Measurements from ENCODE around the gene NHERF2.

NHERF2 gene

GRCh38 chr16:2063861-2064260, 37.2 kb downstream of the NHERF2 start:
- no peak for DNase-seq

GRCh38 chr16:2064368-2064945, 37.8 kb downstream of the NHERF2 start:
- no peak for DNase-seq

- DNase-seq, result no peak
Measured at GRCh38 chr16:2066139-2066538, 39.4 kb downstream of the NHERF2 start.

- no peak for DNase-seq
Measured at GRCh38 chr16:2070576-2071453, 44.1 kb downstream of the NHERF2 start.

- DNase-seq, result no peak
Measured at GRCh38 chr16:2071454-2072202, 44.9 kb downstream of the NHERF2 start.

- no peak for DNase-seq
Measured at GRCh38 chr16:2072926-2073325, 46.2 kb downstream of the NHERF2 start.

- DNase-seq, result no peak
Measured at GRCh38 chr16:2074071-2074470, 47.4 kb downstream of the NHERF2 start.

- no peak for DNase-seq
Measured at GRCh38 chr16:2075631-2076030, 48.9 kb downstream of the NHERF2 start.

GRCh38 chr16:2076072-2076865, 49.6 kb downstream of the NHERF2 start:
- DNase-seq, result no peak

- DNase-seq, result no peak
Measured at GRCh38 chr16:2077016-2077415, 50.3 kb downstream of the NHERF2 start.

- DNase-seq, result no peak
Measured at GRCh38 chr16:2077696-2078095, 51.0 kb downstream of the NHERF2 start.

GRCh38 chr16:2078096-2078495, 51.4 kb downstream of the NHERF2 start:
- DNase-seq, result no peak

GRCh38 chr16:2078691-2079090, 52.0 kb downstream of the NHERF2 start:
- no peak for DNase-seq

GRCh38 chr16:2079311-2079800, 52.7 kb downstream of the NHERF2 start:
- DNase-seq, result no peak

- DNase-seq, result no peak
Measured at GRCh38 chr16:2079991-2080390, 53.3 kb downstream of the NHERF2 start.

- DNase-seq, result no peak
Measured at GRCh38 chr16:2081201-2082084, 54.7 kb downstream of the NHERF2 start.

GRCh38 chr16:2082171-2082982, 55.7 kb downstream of the NHERF2 start:
- DNase-seq, result no peak

GRCh38 chr16:2082983-2083364, 56.3 kb downstream of the NHERF2 start:
- DNase-seq, result no peak

GRCh38 chr16:2083409-2083808, 56.7 kb downstream of the NHERF2 start:
- DNase-seq, result no peak

GRCh38 chr16:2083876-2084780, 57.4 kb downstream of the NHERF2 start:
- no peak for DNase-seq

All from CD4-positive, alpha-beta T cell treated with Interleukin-4 for 4 hours (primary cell).